GM19438 (cell line): ENCODE measurements around the gene FUBP3.

ENCODE experiments used
- ATAC-seq: cut with Tn5 transposase; IDR thresholded peaks from one replicate; pipeline ENCODE4 v1.9.1; 2021; ENCODE audit warnings: low read depth; ENCODE audit not compliant: unreplicated experiment

Gene FUBP3

GRCh38 chr9:130606887-130607600 lies 27.7 kb downstream of the FUBP3 start:
- ATAC-seq = no peak

GRCh38 chr9:130607640-130608420 lies 28.5 kb downstream of the FUBP3 start:
- no peak for ATAC-seq

- no peak for ATAC-seq
These were observed 29.3 kb downstream of the FUBP3 start for GRCh38 chr9:130608554-130609134.

- ATAC-seq = no peak
These were observed 29.8 kb downstream of the FUBP3 start for GRCh38 chr9:130609163-130609562.

- no peak for ATAC-seq
These were observed 31.7 kb downstream of the FUBP3 start for GRCh38 chr9:130610862-130611707.

- ATAC-seq = no peak
These were observed 37.1 kb downstream of the FUBP3 start for GRCh38 chr9:130616451-130616850.

- no peak for ATAC-seq
These were observed 44.1 kb downstream of the FUBP3 start for GRCh38 chr9:130623466-130623865.

- ATAC-seq = no peak
These were observed 44.8 kb downstream of the FUBP3 start for GRCh38 chr9:130624154-130624553.

- ATAC-seq = no peak
These were observed 47.0 kb downstream of the FUBP3 start for GRCh38 chr9:130626249-130626996.

- ATAC-seq = no peak
These were observed 47.7 kb downstream of the FUBP3 start for GRCh38 chr9:130627051-130627450.

- ATAC-seq = no peak
These were observed 48.8 kb downstream of the FUBP3 start for GRCh38 chr9:130627896-130628792.

GRCh38 chr9:130629443-130630070 lies 50.2 kb downstream of the FUBP3 start:
- ATAC-seq = no peak

GRCh38 chr9:130630071-130630450 lies 50.7 kb downstream of the FUBP3 start:
- no peak for ATAC-seq

- no peak for ATAC-seq
These were observed 51.3 kb downstream of the FUBP3 start for GRCh38 chr9:130630506-130631330.

- ATAC-seq = no peak
These were observed 52.1 kb downstream of the FUBP3 start for GRCh38 chr9:130631331-130632080.

- ATAC-seq = no peak
These were observed 52.8 kb downstream of the FUBP3 start for GRCh38 chr9:130632081-130632710.

GRCh38 chr9:130632841-130633240 lies 53.5 kb downstream of the FUBP3 start:
- ATAC-seq = no peak
